IMR-90 (cell line): Measurements from ENCODE around the gene ZC3H7B.

Experiments
- BHLHE40 ChIP-seq: fragments of 150-350 bp; IDR thresholded peaks from 2 replicates; pipeline ENCODE4 v1.6.1; 2016; ENCODE audit warnings: mild to moderate bottlenecking, low read depth, low read length
- CHD1 ChIP-seq: IDR thresholded peaks from 2 replicates; pipeline ENCODE4 v1.6.1; 2012; ENCODE audit warnings: low read depth, low read length, improper control_type of control experiment
- MAFK ChIP-seq: IDR thresholded peaks from 2 replicates; pipeline ENCODE4 v1.6.1; 2012; ENCODE audit warnings: low read depth, low read length, improper control_type of control experiment
- MXI1 ChIP-seq: IDR thresholded peaks from 2 replicates; pipeline ENCODE4 v1.6.1; 2012; ENCODE audit warnings: low read depth, mild to moderate bottlenecking, low read length, moderate library complexity, borderline replicate concordance
- NFE2L2 ChIP-seq: fragments of 150-350 bp; IDR thresholded peaks from 2 replicates; pipeline ENCODE4 v1.6.1; 2016; ENCODE audit warnings: low read depth, mild to moderate bottlenecking, low read length
- POLR2A ChIP-seq: IDR thresholded peaks from 2 replicates; pipeline ENCODE4 v1.6.1; 2012; ENCODE audit warnings: mild to moderate bottlenecking, low read depth, low read length
- RAD21 ChIP-seq: IDR thresholded peaks from 2 replicates; pipeline ENCODE4 v1.6.1; 2012; ENCODE audit warnings: low read length, improper control_type of control experiment
- RCOR1 ChIP-seq: IDR thresholded peaks from 2 replicates; pipeline ENCODE4 v1.6.1; 2012; ENCODE audit warnings: mild to moderate bottlenecking, low read length, improper control_type of control experiment; ENCODE audit not compliant: insufficient replicate concordance
- RFX5 ChIP-seq: IDR thresholded peaks from 2 replicates; pipeline ENCODE4 v1.8.0; 2012; ENCODE audit warnings: low read depth, mild to moderate bottlenecking, low read length, moderate library complexity
- SMC3 ChIP-seq: fragments of 150-350 bp; IDR thresholded peaks from 2 replicates; pipeline ENCODE4 v1.6.1; 2016; ENCODE audit warnings: low read depth, mild to moderate bottlenecking, antibody characterized with exemption, low read length, moderate library complexity
- TF ChIP-seq, protein P1 (sequence below): conservative IDR thresholded peaks from 2 replicates; pipeline ENCODE4 v1.5.1; 2012; ENCODE audit warnings: mild to moderate bottlenecking, low read depth, low read length, improper control_type of control experiment
- TF ChIP-seq, protein P2 (sequence below): fragments of 150-350 bp; IDR thresholded peaks from 2 replicates; pipeline ENCODE4 v1.6.1; 2016; ENCODE audit warnings: low read depth, mild to moderate bottlenecking, low read length, moderate library complexity, borderline replicate concordance
- TF ChIP-seq, protein P3 (sequence below): fragments of 150-350 bp; IDR thresholded peaks from 2 replicates; pipeline ENCODE4 v1.6.1; 2017; ENCODE audit warnings: mild to moderate bottlenecking, antibody characterized with exemption, low read length, low read depth

- TF ChIP-seq MAFK (no peak), BHLHE40 (no peak), SMC3 (no peak), POLR2A (no peak), RCOR1 (no peak), CHD1 (no peak), RFX5 (no peak), RAD21 (no peak), MXI1 (no peak), NFE2L2 (no peak)
- TF ChIP-seq, protein P1, sequence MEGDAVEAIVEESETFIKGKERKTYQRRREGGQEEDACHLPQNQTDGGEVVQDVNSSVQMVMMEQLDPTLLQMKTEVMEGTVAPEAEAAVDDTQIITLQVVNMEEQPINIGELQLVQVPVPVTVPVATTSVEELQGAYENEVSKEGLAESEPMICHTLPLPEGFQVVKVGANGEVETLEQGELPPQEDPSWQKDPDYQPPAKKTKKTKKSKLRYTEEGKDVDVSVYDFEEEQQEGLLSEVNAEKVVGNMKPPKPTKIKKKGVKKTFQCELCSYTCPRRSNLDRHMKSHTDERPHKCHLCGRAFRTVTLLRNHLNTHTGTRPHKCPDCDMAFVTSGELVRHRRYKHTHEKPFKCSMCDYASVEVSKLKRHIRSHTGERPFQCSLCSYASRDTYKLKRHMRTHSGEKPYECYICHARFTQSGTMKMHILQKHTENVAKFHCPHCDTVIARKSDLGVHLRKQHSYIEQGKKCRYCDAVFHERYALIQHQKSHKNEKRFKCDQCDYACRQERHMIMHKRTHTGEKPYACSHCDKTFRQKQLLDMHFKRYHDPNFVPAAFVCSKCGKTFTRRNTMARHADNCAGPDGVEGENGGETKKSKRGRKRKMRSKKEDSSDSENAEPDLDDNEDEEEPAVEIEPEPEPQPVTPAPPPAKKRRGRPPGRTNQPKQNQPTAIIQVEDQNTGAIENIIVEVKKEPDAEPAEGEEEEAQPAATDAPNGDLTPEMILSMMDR: no peak
- TF ChIP-seq, protein P2, sequence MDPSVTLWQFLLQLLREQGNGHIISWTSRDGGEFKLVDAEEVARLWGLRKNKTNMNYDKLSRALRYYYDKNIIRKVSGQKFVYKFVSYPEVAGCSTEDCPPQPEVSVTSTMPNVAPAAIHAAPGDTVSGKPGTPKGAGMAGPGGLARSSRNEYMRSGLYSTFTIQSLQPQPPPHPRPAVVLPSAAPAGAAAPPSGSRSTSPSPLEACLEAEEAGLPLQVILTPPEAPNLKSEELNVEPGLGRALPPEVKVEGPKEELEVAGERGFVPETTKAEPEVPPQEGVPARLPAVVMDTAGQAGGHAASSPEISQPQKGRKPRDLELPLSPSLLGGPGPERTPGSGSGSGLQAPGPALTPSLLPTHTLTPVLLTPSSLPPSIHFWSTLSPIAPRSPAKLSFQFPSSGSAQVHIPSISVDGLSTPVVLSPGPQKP: no peak
- TF ChIP-seq, protein P3, sequence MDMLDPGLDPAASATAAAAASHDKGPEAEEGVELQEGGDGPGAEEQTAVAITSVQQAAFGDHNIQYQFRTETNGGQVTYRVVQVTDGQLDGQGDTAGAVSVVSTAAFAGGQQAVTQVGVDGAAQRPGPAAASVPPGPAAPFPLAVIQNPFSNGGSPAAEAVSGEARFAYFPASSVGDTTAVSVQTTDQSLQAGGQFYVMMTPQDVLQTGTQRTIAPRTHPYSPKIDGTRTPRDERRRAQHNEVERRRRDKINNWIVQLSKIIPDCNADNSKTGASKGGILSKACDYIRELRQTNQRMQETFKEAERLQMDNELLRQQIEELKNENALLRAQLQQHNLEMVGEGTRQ: no peak
Observed at GRCh38 chr22:41405588-41405987, 104.3 kb downstream of the ZC3H7B start.
